CD14-positive monocyte (primary cell): ENCODE measurements around the gene RPL29. TPM values are rescaled to one million over a fixed set of nuclear protein-coding genes. Genes with fewer than 3 reads are reported as not detected.

Experiments used
- DNase-seq, 3 donors: peaks; one replicate each; pipeline ENCODE4 v3.0.0-alpha.2; 2011 to 2022
- H2AFZ ChIP-seq: 2 replicates; pipeline ENCODE4 v1.6.0; 2012; ENCODE audit warnings: mild to moderate bottlenecking, low read depth, low read length, inconsistent platforms; ENCODE audit not compliant: insufficient read depth, poor library complexity, severe bottlenecking
- H3K27ac ChIP-seq, 2 donors: 1 replicate in 1 of 2; 2 replicates in 1 of 2; pipeline ENCODE4 v1.5.1; 2012 to 2013; ENCODE audit warnings: low read length in 2 of 2, control low read depth in 1 of 2, inconsistent platforms in 1 of 2, low read depth in 1 of 2, mild to moderate bottlenecking in 1 of 2
- H3K27me3 ChIP-seq, 2 donors: one replicate each; pipeline versions ENCODE4 v1.6.0 to v1.6.1; 2011 to 2013; ENCODE audit warnings: low read length in 2 of 2; ENCODE audit not compliant: control insufficient read depth in 2 of 2, insufficient read depth in 2 of 2
- H3K36me3 ChIP-seq, 2 donors: replicated peaks in 1 of 2; 1 replicate in 1 of 2; 2 replicates in 1 of 2; pipeline versions ENCODE4 v1.5.1 to v1.6.1; 2012 to 2013; ENCODE audit warnings: low read length in 2 of 2, control low read depth in 1 of 2, inconsistent platforms in 1 of 2, mild to moderate bottlenecking in 1 of 2; ENCODE audit not compliant: insufficient read depth in 2 of 2, control insufficient read depth in 1 of 2
- H3K4me1 ChIP-seq, 2 donors: 1 replicate in 1 of 2; 2 replicates in 1 of 2; pipeline versions ENCODE4 v1.5.1 to v1.6.1; 2012 to 2013; ENCODE audit warnings: low read length in 2 of 2, control low read depth in 1 of 2, inconsistent platforms in 1 of 2, mild to moderate bottlenecking in 1 of 2, moderate library complexity in 1 of 2; ENCODE audit not compliant: insufficient read depth in 2 of 2, control insufficient read depth in 1 of 2
- H3K4me2 ChIP-seq: replicated peaks from 2 replicates; pipeline ENCODE3; 2012; ENCODE audit warnings: low read length, moderate library complexity, mild to moderate bottlenecking; ENCODE audit not compliant: poor library complexity, severe bottlenecking; ENCODE audit errors: extremely low read depth
- H3K4me3 ChIP-seq, 3 experiments: fragments of 200-600 bp in 1 of 3; sonication (generic) in 1 of 3; replicated peaks in 1 of 3; 1 replicate in 2 of 3; 2 replicates in 1 of 3; pipeline ENCODE4 v1.5.1; 2011 to 2013; ENCODE audit warnings: low read length in 3 of 3, mild to moderate bottlenecking in 3 of 3, control low read depth in 2 of 3, low read depth in 2 of 3, inconsistent platforms in 1 of 3, moderate library complexity in 1 of 3
- H3K79me2 ChIP-seq: 2 replicates; pipeline ENCODE4 v1.6.0; 2012; ENCODE audit warnings: mild to moderate bottlenecking, control low read depth, inconsistent platforms, low read length, moderate library complexity; ENCODE audit not compliant: insufficient read depth
- H3K9ac ChIP-seq: 2 replicates; pipeline ENCODE4 v1.6.0; 2017; ENCODE audit warnings: low read length, mild to moderate bottlenecking; ENCODE audit not compliant: insufficient read depth, poor library complexity, severe bottlenecking
- H3K9me3 ChIP-seq, 2 donors: replicated peaks in 1 of 2; 1 replicate in 1 of 2; 2 replicates in 1 of 2; pipeline versions ENCODE4 v1.5.1 to v1.6.1; 2012 to 2013; ENCODE audit warnings: low read length in 2 of 2, control low read depth in 1 of 2; ENCODE audit not compliant: control insufficient read depth in 1 of 2, insufficient read depth in 1 of 2
- H4K20me1 ChIP-seq: 2 replicates; pipeline ENCODE4 v1.6.0; 2012; ENCODE audit warnings: mild to moderate bottlenecking, low read length, control low read depth, moderate library complexity; ENCODE audit not compliant: insufficient read depth
- H3K27ac Mint-ChIP-seq, 7 donors: one replicate each; pipeline ENCODE4 v1.8.0; 2020; ENCODE audit warnings: mild to moderate bottlenecking in 7 of 7, mixed read lengths in 7 of 7, moderate library complexity in 6 of 7, inconsistent platforms in 2 of 7
- H3K27me3 Mint-ChIP-seq, 3 donors: one replicate each; pipeline ENCODE4 v1.8.0; 2021 to 2022; ENCODE audit warnings: low read depth in 3 of 3, mild to moderate bottlenecking in 3 of 3, mixed read lengths in 3 of 3, moderate library complexity in 3 of 3, inconsistent platforms in 1 of 3
- H3K36me3 Mint-ChIP-seq, 2 donors: one replicate each; pipeline ENCODE4 v1.8.0; 2020; ENCODE audit warnings: mixed read lengths in 2 of 2, inconsistent platforms in 1 of 2, mild to moderate bottlenecking in 1 of 2
- H3K4me1 Mint-ChIP-seq: one replicate; pipeline ENCODE4 v1.8.0; 2020; ENCODE audit warnings: mild to moderate bottlenecking, mixed read lengths
- H3K4me3 Mint-ChIP-seq, 2 donors: one replicate each; pipeline ENCODE4 v1.8.0; 2020; ENCODE audit warnings: mild to moderate bottlenecking in 2 of 2, mixed read lengths in 2 of 2, moderate library complexity in 1 of 2
- H3K9me3 Mint-ChIP-seq, 7 donors: one replicate each; pipeline ENCODE4 v1.8.0; 2020 to 2022; ENCODE audit warnings: mixed read lengths in 7 of 7, mild to moderate bottlenecking in 6 of 7, moderate library complexity in 6 of 7, inconsistent platforms in 2 of 7
- WGBS: methylation state at CpG from one replicate; pipeline ENCODE4 v1.1.5; 2013; ENCODE audit warnings: missing lambda C conversion rate; ENCODE audit not compliant: insufficient coverage; 5-methylcytosine and 5-hydroxymethylcytosine counted together
- intact Hi-C, 2 donors: fragments of 100-400 bp; cut with micrococcal nuclease; formaldehyde crosslinking; loops; one replicate each; pipeline versions ENCODE4 v1.15.0 to v1.15.1; 2023
- polyA plus RNA-seq, 3 donors: library from polyadenylated mRNA; depleted of rRNA in 1 of 3; unstranded in 2 of 3; stranded (reverse) in 1 of 3; fragments of 300-500 nt in 2 of 3; fragments of >200 nt in 1 of 3; fragmentation: Illumina TruSeq in 2 of 3; gene quantifications; 1 replicate in 2 of 3; 2 replicates in 1 of 3; pipeline ENCODE4 v1.2.3, GENCODE V29; 2012 to 2021
- TF ChIP-seq, protein P1 (sequence below): fragments of 200-600 bp; IDR thresholded peaks from one replicate; pipeline ENCODE4 v1.8.0; 2022; ENCODE audit warnings: antibody characterized with exemption, mild to moderate bottlenecking

The RPL29 gene
- polyA plus RNA-seq, 3 donors: 753 to 2,360 (median 856) TPM

DNA sequence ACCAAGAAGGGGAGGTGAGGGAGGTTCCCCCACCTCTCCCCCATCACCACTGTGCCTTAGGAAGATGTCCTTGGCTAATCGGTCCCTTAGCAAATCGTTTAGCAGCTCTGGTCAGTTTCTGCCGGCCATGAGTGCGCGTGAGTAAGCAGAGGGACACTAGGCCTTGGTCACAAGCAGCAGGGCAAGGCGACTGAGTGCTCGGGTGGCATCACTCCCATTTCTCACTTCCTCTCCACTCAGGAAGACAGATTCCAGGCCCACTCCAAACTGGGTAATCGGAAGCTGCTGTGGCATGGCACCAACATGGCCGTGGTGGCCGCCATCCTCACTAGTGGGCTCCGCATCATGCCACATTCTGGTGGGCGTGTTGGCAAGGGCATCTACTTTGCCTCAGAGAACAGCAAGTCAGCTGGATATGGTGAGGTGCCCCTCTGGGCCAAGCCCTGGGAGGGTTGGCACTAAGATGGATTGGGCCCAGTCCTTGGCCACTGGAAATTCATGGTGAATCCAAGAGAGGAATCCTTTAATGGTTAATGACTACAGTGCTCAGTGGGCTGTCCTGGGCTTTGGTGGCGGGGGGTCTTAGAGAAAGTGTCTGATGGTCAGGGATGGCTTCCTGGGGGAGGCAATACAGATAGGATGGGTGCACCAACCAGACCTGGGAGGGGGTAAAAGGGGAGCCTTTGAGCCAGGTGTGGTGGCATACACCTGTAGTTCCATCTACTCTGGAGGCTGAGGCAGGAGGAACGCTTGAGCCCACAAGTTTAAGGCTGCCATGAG is 49.6 kb downstream of the RPL29 start:
- Mint-ChIP-seq H3K9me3 (peaks cover 0 to 1% (median 0%) of the 10 kb centered on the region in 7 donors), H3K27ac (peak overlapping the region in 1 of 7 donors; percentile 57), H3K36me3 (no peaks in the 10 kb centered on the region), H3K4me1 (peaks cover 15% of the 10 kb centered on the region), H3K27me3 (peaks cover 0 to 4% (median 2%) of the 10 kb centered on the region in 3 donors), H3K4me3 (no peak overlapping the region)
- H3K27me3 ChIP-seq: no peaks in the 10 kb centered on the region
- H3K4me2 ChIP-seq: no peak overlapping the region
- TF ChIP-seq, protein P1, sequence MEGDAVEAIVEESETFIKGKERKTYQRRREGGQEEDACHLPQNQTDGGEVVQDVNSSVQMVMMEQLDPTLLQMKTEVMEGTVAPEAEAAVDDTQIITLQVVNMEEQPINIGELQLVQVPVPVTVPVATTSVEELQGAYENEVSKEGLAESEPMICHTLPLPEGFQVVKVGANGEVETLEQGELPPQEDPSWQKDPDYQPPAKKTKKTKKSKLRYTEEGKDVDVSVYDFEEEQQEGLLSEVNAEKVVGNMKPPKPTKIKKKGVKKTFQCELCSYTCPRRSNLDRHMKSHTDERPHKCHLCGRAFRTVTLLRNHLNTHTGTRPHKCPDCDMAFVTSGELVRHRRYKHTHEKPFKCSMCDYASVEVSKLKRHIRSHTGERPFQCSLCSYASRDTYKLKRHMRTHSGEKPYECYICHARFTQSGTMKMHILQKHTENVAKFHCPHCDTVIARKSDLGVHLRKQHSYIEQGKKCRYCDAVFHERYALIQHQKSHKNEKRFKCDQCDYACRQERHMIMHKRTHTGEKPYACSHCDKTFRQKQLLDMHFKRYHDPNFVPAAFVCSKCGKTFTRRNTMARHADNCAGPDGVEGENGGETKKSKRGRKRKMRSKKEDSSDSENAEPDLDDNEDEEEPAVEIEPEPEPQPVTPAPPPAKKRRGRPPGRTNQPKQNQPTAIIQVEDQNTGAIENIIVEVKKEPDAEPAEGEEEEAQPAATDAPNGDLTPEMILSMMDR: no peak
- peaks cover 16 to 21% of the 10 kb centered on the region in 2 donors for H3K4me1 ChIP-seq
- H3K9me3 ChIP-seq: no peaks in the 10 kb centered on the region
- no peak overlapping the region for H3K9ac ChIP-seq
- no peak for DNase-seq
- no peak overlapping the region for H3K27ac ChIP-seq
- peaks cover 6% of the 10 kb centered on the region for H3K79me2 ChIP-seq
- no peak overlapping the region for H3K4me3 ChIP-seq
- intact Hi-C loops: no loop called here
- H3K36me3 ChIP-seq: no peaks in the 10 kb centered on the region
- H4K20me1 ChIP-seq: no peaks in the 10 kb centered on the region
- H2AFZ ChIP-seq: no peak overlapping the region
- 96% methylated on average over 13 of the region's 14 CpGs for WGBS

DNA sequence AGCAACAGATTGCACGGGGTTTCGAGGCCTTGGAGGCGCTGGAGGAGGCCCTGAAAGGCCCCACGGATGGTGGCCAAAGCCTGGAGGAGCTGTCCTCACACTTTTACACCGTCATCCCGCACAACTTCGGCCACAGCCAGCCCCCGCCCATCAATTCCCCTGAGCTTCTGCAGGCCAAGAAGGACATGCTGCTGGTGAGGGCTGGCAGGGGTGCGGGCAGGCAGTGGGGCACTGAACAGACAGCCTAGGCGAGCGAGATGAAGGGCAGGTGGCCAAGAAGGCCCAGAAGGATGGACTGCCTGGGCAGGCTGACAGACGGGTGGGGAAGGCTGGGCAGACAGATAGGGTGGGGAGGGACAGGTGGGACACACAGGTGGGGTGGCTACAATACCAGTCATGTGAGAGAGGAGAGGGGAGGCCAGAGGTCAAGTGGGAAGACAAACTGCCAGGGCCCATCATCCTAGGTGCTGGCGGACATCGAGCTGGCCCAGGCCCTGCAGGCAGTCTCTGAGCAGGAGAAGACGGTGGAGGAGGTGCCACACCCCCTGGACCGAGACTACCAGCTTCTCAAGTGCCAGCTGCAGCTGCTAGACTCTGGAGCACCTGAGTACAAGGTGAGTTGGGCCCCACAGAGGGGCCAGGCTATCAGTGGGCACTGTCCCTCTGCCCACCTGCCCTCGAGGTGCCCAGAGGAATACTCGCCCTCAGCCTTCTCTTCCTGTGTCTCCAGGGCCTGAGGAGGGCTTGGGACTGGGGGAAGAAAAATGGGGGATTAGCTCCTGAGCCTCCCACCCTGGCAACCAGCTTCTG is 50.5 kb downstream of the RPL29 start:
- H3K27ac ChIP-seq: no peak overlapping the region
- no peaks in the 10 kb centered on the region for H3K9me3 ChIP-seq
- no peak overlapping the region for H3K9ac ChIP-seq
- Mint-ChIP-seq H3K4me1 (peaks cover 24% of the 10 kb centered on the region), H3K27me3 (peaks cover 0 to 4% (median 2%) of the 10 kb centered on the region in 3 donors), H3K4me3 (no peak overlapping the region), H3K27ac (no peak overlapping the region), H3K36me3 (peaks cover 0 to 3% of the 10 kb centered on the region in 2 donors), H3K9me3 (peaks cover 0 to 1% (median 0%) of the 10 kb centered on the region in 7 donors)
- intact Hi-C loops: no loop called here
- peaks cover 22 to 27% of the 10 kb centered on the region in 2 donors for H3K4me1 ChIP-seq
- H3K27me3 ChIP-seq: no peaks in the 10 kb centered on the region
- no peak for DNase-seq
- H3K4me2 ChIP-seq: no peak overlapping the region
- no peaks in the 10 kb centered on the region for H3K36me3 ChIP-seq
- peaks cover 15% of the 10 kb centered on the region for H3K79me2 ChIP-seq
- WGBS: 96% methylated on average over 14 of the region's 18 CpGs
- no peak overlapping the region for H2AFZ ChIP-seq
- H4K20me1 ChIP-seq: no peaks in the 10 kb centered on the region
- TF ChIP-seq, protein P1: no peak
- H3K4me3 ChIP-seq: no peak overlapping the region
